Measurements from ENCODE around the gene KCNG2. TPM values are rescaled to one million over a fixed set of nuclear protein-coding genes. Genes with fewer than 3 reads are reported as not detected.

KCNG2 gene
- total RNA-seq, 2 experiments from 2014 or later = not detected

DNA sequence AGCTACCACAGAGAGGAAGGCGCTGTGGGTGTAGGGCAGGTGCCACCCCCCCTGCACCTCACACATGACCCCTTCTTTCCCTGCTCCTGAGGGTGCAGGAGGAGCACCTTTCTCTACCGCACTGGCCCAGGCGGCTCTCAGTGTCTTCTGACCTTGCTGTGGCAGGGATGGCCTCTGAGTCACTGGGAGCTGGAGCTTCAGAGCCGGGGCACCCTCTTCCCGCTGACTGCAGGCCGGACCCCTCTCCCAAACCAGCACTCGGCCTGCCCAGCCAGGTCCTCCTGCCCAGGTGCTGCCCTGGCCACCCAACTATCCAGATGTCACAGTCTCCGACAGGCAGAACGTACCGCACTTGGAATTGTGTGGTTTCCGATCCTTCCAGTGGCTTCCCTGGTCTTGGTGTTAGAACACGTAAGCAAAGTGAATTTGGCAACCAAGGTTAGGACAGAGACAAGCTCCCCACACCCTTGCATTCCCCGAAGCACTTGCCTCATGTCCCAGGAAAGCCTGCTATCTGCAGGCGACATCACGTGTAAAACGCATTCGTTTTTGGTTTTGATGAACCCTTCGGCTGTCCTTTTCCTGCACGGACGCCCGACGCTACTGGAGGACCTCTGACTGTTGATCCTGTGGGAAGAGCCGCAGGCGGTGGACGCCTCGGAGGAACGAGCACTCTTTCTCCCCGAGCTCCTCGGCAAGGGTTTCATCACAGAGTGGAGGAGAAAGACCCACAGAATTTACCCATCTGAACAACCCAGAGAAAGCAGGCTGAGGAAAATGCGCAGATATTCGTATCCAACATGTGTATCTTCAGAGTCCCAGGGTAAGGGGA is 24.7 kb upstream of the KCNG2 start:
- Mint-ChIP-seq H3K4me1 (no peaks in the 10 kb centered on the region), H3K4me3 (no peak overlapping the region), H3K36me3 (ENCODE audit: low read depth) (no peaks in the 10 kb centered on the region), H3K27me3 (no peaks in the 10 kb centered on the region), H3K9me3 (peaks cover 6% of the 10 kb centered on the region), H3K27ac (no peak overlapping the region)
- DNase-seq = no peak
- POLR2A ChIA-PET = no interaction called here
- CTCF ChIA-PET = no interaction called here

DNA sequence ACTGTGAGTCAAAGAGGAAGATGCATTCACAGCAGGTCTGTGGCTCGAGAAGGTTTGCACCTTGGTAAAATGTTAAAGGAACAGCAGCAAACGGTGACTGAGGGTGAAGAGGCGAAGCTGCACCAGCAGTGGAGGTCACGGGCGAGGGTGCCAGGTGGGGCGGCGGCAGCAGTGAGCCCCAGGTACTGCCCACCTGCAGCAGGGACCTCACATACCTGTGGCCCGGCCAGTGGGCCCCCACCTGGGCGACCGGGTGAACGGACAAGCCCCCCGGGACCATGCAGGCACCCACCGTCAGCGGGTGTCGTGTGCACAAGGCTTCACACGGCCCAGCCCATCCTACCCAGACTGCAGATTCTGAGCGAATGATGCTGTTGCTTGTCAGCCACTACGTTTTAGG is 23.6 kb upstream of the KCNG2 start:
- H3K36me3 Mint-ChIP-seq (ENCODE audit: low read depth) = no peaks in the 10 kb centered on the region
- POLR2A ChIA-PET = no interaction called here
- H3K27me3 Mint-ChIP-seq = no peaks in the 10 kb centered on the region
- H3K4me1 Mint-ChIP-seq = no peaks in the 10 kb centered on the region
- CTCF ChIA-PET = no interaction called here
- DNase-seq = no peak
- H3K27ac Mint-ChIP-seq = no peak overlapping the region
- H3K9me3 Mint-ChIP-seq = peaks cover 4% of the 10 kb centered on the region
- H3K4me3 Mint-ChIP-seq = no peak overlapping the region

DNA sequence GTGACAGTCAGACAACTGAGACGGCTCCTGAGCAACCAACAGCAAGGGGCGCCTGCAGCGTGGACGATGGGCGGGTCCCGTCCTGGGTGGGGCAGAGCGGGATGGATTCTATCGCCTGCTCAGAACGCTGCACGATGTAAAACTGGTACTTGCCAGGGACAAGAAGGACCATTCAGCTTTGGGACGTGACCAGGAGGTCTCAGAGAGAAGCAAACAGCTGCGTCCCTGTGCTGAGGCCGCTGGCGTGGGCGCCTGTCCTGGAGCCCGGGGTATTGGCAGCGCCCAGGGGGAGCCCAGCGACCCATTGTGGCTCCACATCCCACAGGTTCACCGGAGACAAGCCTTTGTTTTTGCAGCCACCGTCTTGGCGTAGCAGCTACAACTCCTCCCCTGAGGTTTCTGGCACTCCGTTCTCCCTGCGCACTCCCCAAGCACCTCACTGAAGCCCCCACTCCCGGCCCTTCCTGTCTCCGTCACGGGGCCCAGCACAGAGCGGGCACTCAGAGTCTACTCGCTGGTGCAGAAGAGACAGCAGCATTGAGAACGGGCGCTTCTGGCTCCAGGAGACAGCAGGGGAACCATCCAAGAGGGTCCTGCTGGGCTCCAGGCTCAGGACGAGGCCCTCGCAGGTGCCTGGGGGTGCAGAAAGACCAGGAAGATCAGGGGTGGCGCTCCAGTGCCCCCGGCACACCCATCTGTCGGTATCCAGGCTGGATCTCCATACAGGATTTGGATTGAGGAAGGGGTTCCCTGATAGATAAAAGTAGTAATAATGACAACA is 22.1 kb upstream of the KCNG2 start:
- H3K4me1 Mint-ChIP-seq = no peaks in the 10 kb centered on the region
- H3K27ac Mint-ChIP-seq = no peak overlapping the region
- POLR2A ChIA-PET = no interaction called here
- H3K27me3 Mint-ChIP-seq = no peaks in the 10 kb centered on the region
- CTCF ChIA-PET = no interaction called here
- no peak overlapping the region for H3K4me3 Mint-ChIP-seq
- no peaks in the 10 kb centered on the region for H3K9me3 Mint-ChIP-seq
- no peaks in the 10 kb centered on the region for H3K36me3 Mint-ChIP-seq (ENCODE audit: low read depth)
- DNase-seq = no peak

DNA sequence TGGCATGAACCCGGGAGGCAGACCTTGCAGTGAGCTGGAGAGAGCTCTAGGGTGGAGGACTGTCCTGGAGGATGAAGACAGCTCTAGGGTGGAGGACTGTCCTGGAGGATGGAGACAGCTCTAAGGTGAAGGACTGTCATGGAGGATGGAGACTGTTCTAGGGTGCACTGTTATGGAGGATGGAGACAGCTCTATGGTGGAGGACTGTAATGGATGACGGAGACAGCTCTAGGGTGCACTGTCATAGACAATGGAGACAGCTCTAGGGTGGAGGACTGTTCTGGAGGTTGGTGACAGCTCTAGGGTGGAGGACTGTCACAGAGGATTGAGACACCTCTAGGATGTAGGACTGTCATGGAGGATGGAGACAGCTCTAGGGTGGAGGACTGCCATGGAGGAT is 21.1 kb upstream of the KCNG2 start:
- no peak for DNase-seq
- ChIA-PET CTCF (no interaction called here), POLR2A (no interaction called here)
- no peak overlapping the region for H3K4me3 Mint-ChIP-seq
- H3K27me3 Mint-ChIP-seq = no peaks in the 10 kb centered on the region
- no peak overlapping the region for H3K27ac Mint-ChIP-seq
- no peaks in the 10 kb centered on the region for H3K36me3 Mint-ChIP-seq (ENCODE audit: low read depth)
- H3K4me1 Mint-ChIP-seq = no peaks in the 10 kb centered on the region
- H3K9me3 Mint-ChIP-seq = no peaks in the 10 kb centered on the region

DNA sequence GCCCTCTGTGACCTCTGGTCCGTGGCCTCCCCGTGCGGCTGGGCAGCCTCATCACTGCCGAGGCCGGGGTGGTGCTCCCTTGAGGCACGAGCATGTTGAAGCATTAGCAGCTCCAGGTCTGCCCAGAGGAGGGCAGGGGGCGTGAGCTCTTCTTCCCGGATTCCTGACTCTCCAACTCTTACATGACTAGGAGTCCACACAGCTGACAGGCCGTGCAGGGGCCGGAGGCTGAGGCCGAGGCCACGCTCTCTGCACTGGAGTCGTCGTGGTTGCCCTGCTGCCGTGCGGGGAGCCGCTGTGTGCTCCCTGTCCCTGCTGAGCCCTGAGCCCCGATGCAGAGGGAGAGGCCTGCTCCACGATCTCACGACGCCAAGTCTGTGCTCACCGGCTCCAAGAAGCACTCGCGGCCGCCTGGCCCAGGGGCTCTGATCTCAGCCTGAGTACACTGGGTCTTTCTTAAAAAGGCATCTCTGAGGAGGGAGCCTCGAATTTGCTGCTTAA is 19.4 kb upstream of the KCNG2 start:
- CTCF ChIA-PET = no interaction called here
- no peak overlapping the region for H3K4me3 Mint-ChIP-seq
- no peaks in the 10 kb centered on the region for H3K27me3 Mint-ChIP-seq
- DNase-seq = no peak
- no peaks in the 10 kb centered on the region for H3K4me1 Mint-ChIP-seq
- no peaks in the 10 kb centered on the region for H3K36me3 Mint-ChIP-seq (ENCODE audit: low read depth)
- POLR2A ChIA-PET = no interaction called here
- no peak overlapping the region for H3K27ac Mint-ChIP-seq
- H3K9me3 Mint-ChIP-seq = no peaks in the 10 kb centered on the region

DNA sequence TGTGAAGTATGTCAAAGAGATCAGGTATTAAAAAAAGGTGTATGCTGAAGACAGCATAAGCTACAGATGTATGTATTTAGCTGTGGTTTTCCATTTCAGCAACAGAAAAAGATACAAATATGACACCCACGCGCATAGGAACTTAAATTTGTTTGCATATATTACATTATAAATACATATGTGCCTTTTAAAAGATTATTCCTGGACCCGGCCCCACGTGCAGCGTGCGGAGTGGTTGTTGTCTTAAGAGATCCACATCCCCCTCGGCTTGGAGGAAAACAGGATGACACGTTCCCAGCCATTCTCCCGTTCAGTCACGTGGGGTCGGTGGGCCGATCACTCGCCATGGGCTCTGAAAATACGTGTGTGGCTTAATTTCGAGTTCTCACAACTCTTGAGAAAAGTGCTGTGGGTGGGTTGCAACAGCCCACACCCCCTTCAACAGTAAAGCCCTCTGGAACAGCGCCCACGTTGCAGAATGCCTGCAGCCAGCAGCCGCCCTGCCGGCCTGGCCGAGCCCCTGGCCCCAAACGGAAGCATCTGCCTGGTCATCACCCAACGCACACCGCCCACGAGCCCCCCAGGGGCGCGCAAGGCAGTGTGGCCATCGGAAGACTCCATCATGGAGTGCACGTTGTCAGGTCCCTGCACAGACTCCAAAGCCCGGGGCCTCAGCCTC is 18.6 kb upstream of the KCNG2 start:
- no peaks in the 10 kb centered on the region for H3K27me3 Mint-ChIP-seq
- CTCF ChIA-PET = no interaction called here
- POLR2A ChIA-PET = no interaction called here
- H3K9me3 Mint-ChIP-seq = no peaks in the 10 kb centered on the region
- no peak overlapping the region for H3K27ac Mint-ChIP-seq
- H3K4me1 Mint-ChIP-seq = no peaks in the 10 kb centered on the region
- DNase-seq = no peak
- H3K4me3 Mint-ChIP-seq = no peak overlapping the region
- H3K36me3 Mint-ChIP-seq (ENCODE audit: low read depth) = no peaks in the 10 kb centered on the region

DNA sequence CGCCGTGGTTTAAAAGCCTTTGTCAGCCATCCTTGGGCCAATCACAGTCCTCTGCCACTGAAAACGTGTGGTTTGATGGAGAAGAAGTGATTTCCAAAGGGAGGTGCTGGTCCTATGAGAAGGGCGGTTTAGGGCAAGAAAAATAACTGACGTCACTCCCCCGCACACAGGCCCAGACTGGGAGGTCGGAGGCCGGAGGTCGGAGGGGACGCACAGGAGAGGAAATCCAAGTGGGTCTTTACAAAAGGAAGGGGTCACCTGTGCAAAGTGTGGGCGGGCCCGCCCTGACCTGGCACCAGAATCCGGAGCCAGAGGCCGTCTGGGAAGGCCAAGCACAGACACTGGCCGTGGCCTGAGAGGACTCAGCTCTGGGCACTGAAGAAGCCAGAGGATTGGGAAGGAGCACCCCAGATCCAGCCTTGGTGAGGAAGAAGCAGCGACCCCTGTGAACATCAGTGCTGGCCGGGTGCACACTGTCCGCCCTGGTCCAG is 18.0 kb upstream of the KCNG2 start:
- no peaks in the 10 kb centered on the region for H3K27me3 Mint-ChIP-seq
- CTCF ChIA-PET = no interaction called here
- no peak overlapping the region for H3K4me3 Mint-ChIP-seq
- no peak for DNase-seq
- no peak overlapping the region for H3K27ac Mint-ChIP-seq
- no peaks in the 10 kb centered on the region for H3K36me3 Mint-ChIP-seq (ENCODE audit: low read depth)
- H3K9me3 Mint-ChIP-seq = no peaks in the 10 kb centered on the region
- no peaks in the 10 kb centered on the region for H3K4me1 Mint-ChIP-seq
- POLR2A ChIA-PET = no interaction called here

DNA sequence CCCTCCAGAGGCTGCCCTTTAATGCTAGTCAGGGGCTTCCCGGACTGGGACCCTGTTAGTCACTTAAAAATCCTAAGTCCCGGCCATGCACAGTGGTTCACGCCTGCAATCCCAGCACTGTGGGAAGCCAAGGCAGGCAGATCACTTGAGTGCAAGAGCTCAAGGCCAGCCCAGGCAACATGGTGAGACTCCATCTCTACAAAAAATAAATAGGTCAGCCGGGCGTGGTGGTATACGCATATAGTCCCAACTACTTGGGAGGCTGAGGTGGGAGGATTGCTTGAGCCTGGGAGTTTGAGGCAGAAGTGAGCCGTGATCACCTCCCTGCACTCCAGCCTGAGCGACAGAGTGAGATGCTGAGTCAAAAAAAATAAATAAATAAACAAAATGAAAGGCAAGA is 17.2 kb upstream of the KCNG2 start:
- Mint-ChIP-seq H3K36me3 (ENCODE audit: low read depth) (no peaks in the 10 kb centered on the region), H3K27ac (no peak overlapping the region), H3K9me3 (no peaks in the 10 kb centered on the region), H3K27me3 (no peaks in the 10 kb centered on the region), H3K4me1 (no peaks in the 10 kb centered on the region), H3K4me3 (no peak overlapping the region)
- POLR2A ChIA-PET = no interaction called here
- CTCF ChIA-PET = no interaction called here
- no peak for DNase-seq

DNA sequence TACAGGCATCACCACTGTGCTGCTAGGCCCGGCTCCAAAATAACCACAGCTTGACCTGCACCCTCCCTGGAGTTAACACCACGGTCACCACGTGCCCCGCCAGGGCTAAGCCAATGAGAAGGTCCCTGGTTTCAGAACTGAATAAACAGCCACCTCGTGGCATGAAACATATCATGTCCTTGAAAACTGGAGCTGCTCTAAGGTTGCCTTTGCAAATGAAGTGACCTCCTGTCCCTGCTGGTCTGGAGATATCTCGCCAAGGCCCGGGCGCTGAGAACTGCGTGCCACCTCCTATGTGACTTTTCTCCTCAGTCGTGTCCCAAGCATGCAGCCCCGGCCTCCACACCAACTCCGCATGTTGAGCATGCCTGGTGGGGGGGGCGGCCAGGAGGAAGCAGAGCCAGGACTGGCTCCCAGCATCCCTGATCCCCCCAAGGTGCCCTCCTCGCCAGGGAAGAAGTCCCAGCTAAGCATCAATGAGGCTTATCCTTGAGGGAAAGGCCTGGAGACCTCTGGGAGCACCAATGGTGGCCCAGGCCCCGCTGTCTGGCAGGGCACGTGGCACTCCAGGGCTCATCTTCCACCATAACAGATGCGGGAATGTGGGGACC is 16.3 kb upstream of the KCNG2 start:
- no peaks in the 10 kb centered on the region for H3K27me3 Mint-ChIP-seq
- H3K4me1 Mint-ChIP-seq = no peaks in the 10 kb centered on the region
- no peak overlapping the region for H3K27ac Mint-ChIP-seq
- CTCF ChIA-PET = no interaction called here
- no peak for DNase-seq
- H3K9me3 Mint-ChIP-seq = no peaks in the 10 kb centered on the region
- POLR2A ChIA-PET = no interaction called here
- no peak overlapping the region for H3K4me3 Mint-ChIP-seq
- no peaks in the 10 kb centered on the region for H3K36me3 Mint-ChIP-seq (ENCODE audit: low read depth)

DNA sequence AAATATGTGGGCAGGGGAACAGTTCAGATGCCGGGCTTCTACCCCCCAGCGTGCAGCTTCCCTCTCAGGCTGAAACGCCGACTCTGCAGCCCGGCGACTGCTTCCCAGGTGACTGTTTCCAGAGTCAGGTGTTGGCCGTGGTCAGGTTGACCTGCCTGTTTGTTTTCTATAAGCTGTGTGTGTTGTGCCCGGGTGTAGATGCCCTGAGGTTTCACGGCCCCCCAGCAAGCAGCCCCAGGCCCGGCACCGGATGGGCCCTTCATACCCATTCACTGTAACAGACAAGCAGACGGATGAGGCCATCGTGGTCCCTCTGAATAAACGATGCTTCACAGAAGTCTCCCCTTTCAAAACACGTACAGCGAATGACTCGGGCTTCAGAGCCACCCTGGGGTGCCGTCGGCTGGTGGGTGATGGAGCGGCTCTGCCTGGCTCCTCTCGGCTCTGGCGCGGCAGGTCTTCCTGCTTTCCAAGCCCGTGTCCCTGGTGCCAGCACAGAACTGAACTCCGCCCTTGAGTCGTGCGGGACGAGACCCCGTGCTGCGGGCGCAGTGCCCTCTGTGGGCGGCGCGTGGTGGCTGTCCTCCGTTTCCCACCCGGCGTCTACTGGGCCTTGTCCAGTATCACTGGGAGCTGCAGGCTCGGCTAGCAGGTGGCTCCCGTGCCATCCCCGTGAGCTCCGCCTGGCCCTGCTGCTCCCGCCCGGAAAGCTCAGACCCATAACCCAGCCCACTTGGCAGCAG is 15.0 kb upstream of the KCNG2 start:
- Mint-ChIP-seq H3K9me3 (no peaks in the 10 kb centered on the region), H3K36me3 (ENCODE audit: low read depth) (no peaks in the 10 kb centered on the region), H3K27ac (no peak overlapping the region), H3K4me1 (no peaks in the 10 kb centered on the region), H3K27me3 (peaks cover 11% of the 10 kb centered on the region), H3K4me3 (no peak overlapping the region)
- no peak for DNase-seq
- CTCF ChIA-PET = no interaction called here
- POLR2A ChIA-PET = no interaction called here

DNA sequence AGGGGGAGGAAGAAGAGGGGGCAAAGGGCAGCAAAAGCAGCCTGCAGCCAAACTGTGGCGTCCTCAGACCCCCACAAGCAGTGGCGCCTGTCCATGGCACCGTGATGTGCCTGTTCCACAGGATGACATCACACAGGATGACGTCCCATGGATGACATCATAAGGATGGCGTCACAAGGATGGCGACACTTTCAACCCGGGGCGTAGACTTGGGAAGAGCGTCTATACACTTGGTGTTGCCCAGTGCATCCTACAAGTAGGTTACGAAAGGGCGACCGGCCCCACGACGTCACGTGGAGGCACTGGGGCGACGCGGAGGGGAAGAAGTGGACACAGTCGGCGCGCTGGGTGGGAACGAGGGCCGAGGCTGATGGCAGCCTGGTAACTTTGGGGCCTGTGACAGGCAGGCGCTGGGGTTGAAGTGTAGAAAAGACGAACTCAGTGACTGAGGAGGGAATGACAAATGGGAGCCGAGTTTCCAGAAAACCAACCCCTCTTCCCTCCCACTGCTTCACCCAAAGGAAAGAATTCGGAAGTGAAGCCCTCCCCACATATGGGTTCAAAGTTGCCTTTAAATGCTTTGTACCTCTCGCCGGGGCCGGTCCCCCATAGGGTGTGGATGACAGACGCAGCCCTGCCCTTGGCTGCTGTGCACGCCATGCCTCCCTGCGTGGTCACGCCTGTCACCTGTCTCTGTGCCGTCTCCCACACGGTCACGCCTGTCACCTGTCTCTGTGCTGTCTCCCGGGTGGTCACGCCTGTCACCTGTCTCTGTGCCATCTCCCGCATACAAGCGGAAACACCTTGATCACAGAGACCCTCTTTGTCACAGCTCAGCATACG is 13.4 kb upstream of the KCNG2 start:
- Mint-ChIP-seq H3K27me3 (peaks cover 16% of the 10 kb centered on the region), H3K36me3 (ENCODE audit: low read depth) (no peaks in the 10 kb centered on the region), H3K4me1 (no peaks in the 10 kb centered on the region), H3K27ac (no peak overlapping the region), H3K9me3 (peaks cover 4% of the 10 kb centered on the region), H3K4me3 (no peak overlapping the region)
- POLR2A ChIA-PET = no interaction called here
- CTCF ChIA-PET = no interaction called here
- no peak for DNase-seq

All from activated CD4-positive, alpha-beta memory T cell treated with anti-CD3 and anti-CD28 coated beads, Interleukin-2, amount 10 ng/mL, durations not matched to agents 7 days and 5 days (primary cell).